Measurements from ENCODE around the gene EFCAB6. TPM values are rescaled to one million over a fixed set of nuclear protein-coding genes. Genes with fewer than 3 reads are reported as not detected.

EFCAB6 gene
- total and polyA plus RNA-seq, 9 of the 15 experiments (the other 6 are each of a cell fraction or from before 2014, with no cell fraction given): 0.06 TPM; not detected in 8

DNA sequence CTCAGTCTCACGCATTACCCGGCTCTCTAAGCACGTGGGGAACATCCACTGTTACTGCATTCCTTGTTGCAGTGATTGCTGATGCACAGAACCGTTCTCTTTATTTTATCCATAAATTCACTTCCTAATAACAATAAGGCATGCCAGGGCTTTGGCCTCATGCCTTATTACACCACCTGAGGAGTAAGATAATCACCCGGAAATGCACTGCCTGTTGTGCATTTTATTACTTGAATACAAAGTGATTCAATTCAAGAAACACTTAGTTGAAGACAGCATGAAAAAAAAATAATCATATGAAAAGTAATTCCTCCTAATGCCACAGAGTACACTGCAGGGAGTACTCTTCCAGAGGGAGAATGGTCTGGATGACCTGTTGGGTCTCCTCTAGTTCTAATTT is 19.2 kb downstream of the EFCAB6 start:
- ChIA-PET CTCF (ENCODE audit: low intra/inter-chr PET ratio) (no interaction called here), POLR2A (no interaction called here)
- no peaks in the 10 kb centered on the region for H4K20me1 ChIP-seq (replicated peaks; ENCODE audit: control insufficient read depth, insufficient read depth, low read length)
- H3K36me3 ChIP-seq (ENCODE audit: control insufficient read depth, insufficient read depth, low read length): no peaks in the 10 kb centered on the region
- in situ Hi-C loops (cut with MboI) (no loop called here), intact Hi-C loops (cut with micrococcal nuclease) (no loop called here)
- H3K27ac ChIP-seq (ENCODE audit: extremely low read depth, low read depth, low read length): no peak overlapping the region
- H3K9ac ChIP-seq (ENCODE audit: insufficient read depth in 1 of 2, low read depth in 2 of 2, low read length in 2 of 2): no peak overlapping the region
- DNase-seq (ENCODE audit: extremely low read depth in 1 of 4, low spot score in 3 of 4) (no peak), ATAC-seq (no peak), FAIRE-seq (no peak)
- WGBS (ENCODE audit: insufficient coverage, low coverage, missing lambda C conversion rate): 0% methylated on average over 5 of the region's 5 CpGs
- no peak overlapping the region for H3K4me2 ChIP-seq (ENCODE audit: insufficient read depth, low read length)
- no peaks in the 10 kb centered on the region; a peak in 1 of 5 replicates for H3K27me3 ChIP-seq (ENCODE audit: control insufficient read depth in 2 of 2, insufficient read depth in 2 of 2, low read length in 2 of 2)
- TF ChIP-seq ZFX (CRISPR knock-in tag; IDR thresholded peaks at IDR 0.05) (no peak), PTRF (tag; IDR thresholded peaks at IDR 0.05) (no peak), FOXJ3 (CRISPR knock-in tag; IDR thresholded peaks at IDR 0.05) (no peak), STAG1 (CRISPR knock-in tag; IDR thresholded peaks at IDR 0.05; ENCODE audit: borderline replicate concordance) (no peak), RB1 (IDR thresholded peaks at IDR 0.05; ENCODE audit: low read depth) (no peak), SP2 (IDR thresholded peaks at IDR 0.05; ENCODE audit: extremely low read depth, low read depth, low read length, poor library complexity, severe bottlenecking) (no peak), ZNF408 (CRISPR knock-in tag; IDR thresholded peaks at IDR 0.05; ENCODE audit: low read depth) (no peak), SRSF3 (IDR thresholded peaks at IDR 0.05; ENCODE audit: insufficient read depth, low read length) (no peak), TARDBP (IDR thresholded peaks at IDR 0.05) (no peak), TAF7 (tag; IDR thresholded peaks at IDR 0.05) (no peak), HMG20A (CRISPR knock-in tag; conservative IDR thresholded peaks at IDR 0.05) (no peak), SNRNP70 (optimal IDR thresholded peaks at IDR 0.05; ENCODE audit: low read depth, low read length) (no peak), OTX1 (CRISPR knock-in tag; IDR thresholded peaks at IDR 0.05) (no peak), PTBP1 (IDR thresholded peaks at IDR 0.05; ENCODE audit: low read depth, low read length) (no peak), ZNF316 (IDR thresholded peaks at IDR 0.05) (no peak), TBP (optimal IDR thresholded peaks at IDR 0.05; ENCODE audit: low read depth, low read length) (no peak)
- TF ChIP-seq, protein P1, sequence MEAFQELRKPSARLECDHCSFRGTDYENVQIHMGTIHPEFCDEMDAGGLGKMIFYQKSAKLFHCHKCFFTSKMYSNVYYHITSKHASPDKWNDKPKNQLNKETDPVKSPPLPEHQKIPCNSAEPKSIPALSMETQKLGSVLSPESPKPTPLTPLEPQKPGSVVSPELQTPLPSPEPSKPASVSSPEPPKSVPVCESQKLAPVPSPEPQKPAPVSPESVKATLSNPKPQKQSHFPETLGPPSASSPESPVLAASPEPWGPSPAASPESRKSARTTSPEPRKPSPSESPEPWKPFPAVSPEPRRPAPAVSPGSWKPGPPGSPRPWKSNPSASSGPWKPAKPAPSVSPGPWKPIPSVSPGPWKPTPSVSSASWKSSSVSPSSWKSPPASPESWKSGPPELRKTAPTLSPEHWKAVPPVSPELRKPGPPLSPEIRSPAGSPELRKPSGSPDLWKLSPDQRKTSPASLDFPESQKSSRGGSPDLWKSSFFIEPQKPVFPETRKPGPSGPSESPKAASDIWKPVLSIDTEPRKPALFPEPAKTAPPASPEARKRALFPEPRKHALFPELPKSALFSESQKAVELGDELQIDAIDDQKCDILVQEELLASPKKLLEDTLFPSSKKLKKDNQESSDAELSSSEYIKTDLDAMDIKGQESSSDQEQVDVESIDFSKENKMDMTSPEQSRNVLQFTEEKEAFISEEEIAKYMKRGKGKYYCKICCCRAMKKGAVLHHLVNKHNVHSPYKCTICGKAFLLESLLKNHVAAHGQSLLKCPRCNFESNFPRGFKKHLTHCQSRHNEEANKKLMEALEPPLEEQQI (IDR thresholded peaks at IDR 0.05): no peak
- TF ChIP-seq, protein P2, sequence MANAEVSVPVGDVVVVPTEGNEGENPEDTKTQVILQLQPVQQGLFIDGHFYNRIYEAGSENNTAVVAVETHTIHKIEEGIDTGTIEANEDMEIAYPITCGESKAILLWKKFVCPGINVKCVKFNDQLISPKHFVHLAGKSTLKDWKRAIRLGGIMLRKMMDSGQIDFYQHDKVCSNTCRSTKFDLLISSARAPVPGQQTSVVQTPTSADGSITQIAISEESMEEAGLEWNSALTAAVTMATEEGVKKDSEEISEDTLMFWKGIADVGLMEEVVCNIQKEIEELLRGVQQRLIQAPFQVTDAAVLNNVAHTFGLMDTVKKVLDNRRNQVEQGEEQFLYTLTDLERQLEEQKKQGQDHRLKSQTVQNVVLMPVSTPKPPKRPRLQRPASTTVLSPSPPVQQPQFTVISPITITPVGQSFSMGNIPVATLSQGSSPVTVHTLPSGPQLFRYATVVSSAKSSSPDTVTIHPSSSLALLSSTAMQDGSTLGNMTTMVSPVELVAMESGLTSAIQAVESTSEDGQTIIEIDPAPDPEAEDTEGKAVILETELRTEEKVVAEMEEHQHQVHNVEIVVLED (CRISPR knock-in tag; IDR thresholded peaks at IDR 0.05): no peak
- no peaks in the 10 kb centered on the region for H3K4me1 ChIP-seq (replicated peaks in 1 of 2; ENCODE audit: control insufficient read depth in 2 of 2, insufficient read depth in 2 of 2, low read length in 2 of 2)
- no TSS peak for BruUV-seq (replicated peaks)
- no peak overlapping the region for H3K4me3 ChIP-seq
- H3K9me1 ChIP-seq (ENCODE audit: control insufficient read depth, insufficient read depth, low read length): no peaks in the 10 kb centered on the region
- no peaks in the 10 kb centered on the region for H3K79me2 ChIP-seq (ENCODE audit: control insufficient read depth, insufficient read depth, low read length)
- no peaks in the 10 kb centered on the region for H3K9me3 ChIP-seq (replicated peaks; ENCODE audit: control insufficient read depth, insufficient read depth, low read depth, low read length)
- no peak overlapping the region for H2AFZ ChIP-seq (ENCODE audit: low read depth, low read length)

All from K562 (cell line).